Bronchial epithelial cell (primary cell): ENCODE data around the gene DAG1. TPM values are rescaled to one million over a fixed set of nuclear protein-coding genes. Genes with fewer than 3 reads are reported as not detected.
"Not testable (repeated sequence)": the region's sequence is repeated elsewhere in the genome, so short reads cannot be mapped to it uniquely, and the experiment has no call there.

Experiments
- DNase-seq: peaks from one replicate; pipeline ENCODE4 v3.0.0-alpha.2; 2010; ENCODE audit warnings: low read depth
- FAIRE-seq: peaks from 2 replicates; lab custom pipeline; 2011; peaks lifted over from hg19 to GRCh38; lab: Jason Lieb, UNC
- H3K27me3 ChIP-seq: 2 replicates; pipeline ENCODE4 v1.5.1; 2011; ENCODE audit warnings: low read length; ENCODE audit not compliant: control insufficient read depth, insufficient read depth
- H3K36me3 ChIP-seq: 2 replicates; pipeline ENCODE4 v1.5.1; 2011; ENCODE audit warnings: low read length; ENCODE audit not compliant: control insufficient read depth, insufficient read depth
- H3K4me3 ChIP-seq: 2 replicates; pipeline ENCODE4 v1.5.1; 2011; ENCODE audit warnings: mild to moderate bottlenecking, low read depth, low read length, control low read depth
- total RNA-seq: library from RNA; depleted of rRNA; stranded (reverse); fragments of >200 nt; gene quantifications from 2 replicates; pipeline ENCODE4 v1.2.1, GENCODE V29; 2014
- TF ChIP-seq, protein P1 (sequence below): IDR thresholded peaks from 2 replicates; pipeline ENCODE4 v1.5.1; 2011; ENCODE audit warnings: mild to moderate bottlenecking, moderate library complexity, low read length, control low read depth, inconsistent platforms; ENCODE audit not compliant: insufficient read depth, severe bottlenecking

Gene DAG1
- total RNA-seq, 1 donor from 2014 or later, result 20.3 TPM

GRCh38 chr3:49493901-49494300 is 23.8 kb downstream of the DAG1 start:
- Histone ChIP-seq H3K4me3 (no peak overlapping the region), H3K36me3 (peaks cover 2% of the 10 kb centered on the region), H3K27me3 (no peaks in the 10 kb centered on the region)
- FAIRE-seq (no peak), DNase-seq (no peak)
- TF ChIP-seq, protein P1, sequence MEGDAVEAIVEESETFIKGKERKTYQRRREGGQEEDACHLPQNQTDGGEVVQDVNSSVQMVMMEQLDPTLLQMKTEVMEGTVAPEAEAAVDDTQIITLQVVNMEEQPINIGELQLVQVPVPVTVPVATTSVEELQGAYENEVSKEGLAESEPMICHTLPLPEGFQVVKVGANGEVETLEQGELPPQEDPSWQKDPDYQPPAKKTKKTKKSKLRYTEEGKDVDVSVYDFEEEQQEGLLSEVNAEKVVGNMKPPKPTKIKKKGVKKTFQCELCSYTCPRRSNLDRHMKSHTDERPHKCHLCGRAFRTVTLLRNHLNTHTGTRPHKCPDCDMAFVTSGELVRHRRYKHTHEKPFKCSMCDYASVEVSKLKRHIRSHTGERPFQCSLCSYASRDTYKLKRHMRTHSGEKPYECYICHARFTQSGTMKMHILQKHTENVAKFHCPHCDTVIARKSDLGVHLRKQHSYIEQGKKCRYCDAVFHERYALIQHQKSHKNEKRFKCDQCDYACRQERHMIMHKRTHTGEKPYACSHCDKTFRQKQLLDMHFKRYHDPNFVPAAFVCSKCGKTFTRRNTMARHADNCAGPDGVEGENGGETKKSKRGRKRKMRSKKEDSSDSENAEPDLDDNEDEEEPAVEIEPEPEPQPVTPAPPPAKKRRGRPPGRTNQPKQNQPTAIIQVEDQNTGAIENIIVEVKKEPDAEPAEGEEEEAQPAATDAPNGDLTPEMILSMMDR, result no peak

- FAIRE-seq (no peak), DNase-seq (no peak)
- Histone ChIP-seq H3K4me3 (no peak overlapping the region), H3K27me3 (no peaks in the 10 kb centered on the region), H3K36me3 (no peaks in the 10 kb centered on the region)
- TF ChIP-seq, protein P1, result no peak
Observed at GRCh38 chr3:49495023-49495422, 25.0 kb downstream of the DAG1 start.

DNA sequence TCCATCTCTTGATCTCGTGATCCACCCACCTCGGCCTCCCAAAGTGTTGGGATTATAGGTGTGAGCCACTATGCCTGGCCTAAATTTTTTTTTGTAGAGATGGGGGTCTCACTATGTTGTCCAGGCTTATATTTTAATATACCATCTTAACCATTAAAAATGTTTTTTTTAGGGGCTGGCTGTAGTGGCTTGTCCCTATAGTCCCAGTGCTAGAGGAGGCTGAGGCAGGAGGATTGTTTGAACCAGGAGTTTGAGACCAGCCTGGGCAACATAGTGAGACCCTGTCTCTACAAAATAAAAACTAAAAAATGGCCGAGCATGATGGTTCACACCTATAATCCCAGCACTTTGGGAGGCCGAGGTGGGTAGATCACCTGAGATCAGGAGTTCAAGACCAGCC is 26.8 kb downstream of the DAG1 start:
- not testable (repeated sequence) for DNase-seq, H3K4me3 ChIP-seq, FAIRE-seq, H3K36me3 ChIP-seq, H3K27me3 ChIP-seq

DNA sequence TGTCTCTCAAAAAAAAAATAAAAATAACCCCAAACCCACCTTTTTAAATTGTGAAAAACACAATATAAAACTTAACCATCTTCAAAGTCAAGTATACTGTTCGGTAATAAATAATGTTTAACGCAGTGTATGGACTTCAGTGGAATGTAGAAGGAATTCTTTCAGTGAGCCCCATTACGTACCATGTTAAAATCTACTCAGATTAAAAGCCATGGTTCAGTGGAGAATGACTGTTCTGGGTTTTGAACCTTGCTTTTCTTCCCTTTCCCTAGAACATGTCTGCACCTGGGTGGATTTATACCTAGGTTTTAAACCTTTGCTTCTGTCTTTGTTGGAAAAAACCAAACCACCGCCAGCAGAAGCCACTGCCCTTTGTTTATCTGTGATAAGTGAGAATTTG is 27.5 kb downstream of the DAG1 start:
- no peaks in the 10 kb centered on the region for H3K27me3 ChIP-seq
- no peaks in the 10 kb centered on the region for H3K36me3 ChIP-seq
- TF ChIP-seq, protein P1, result no peak
- H3K4me3 ChIP-seq, result no peak overlapping the region
- DNase-seq (no peak), FAIRE-seq (no peak)

DNA sequence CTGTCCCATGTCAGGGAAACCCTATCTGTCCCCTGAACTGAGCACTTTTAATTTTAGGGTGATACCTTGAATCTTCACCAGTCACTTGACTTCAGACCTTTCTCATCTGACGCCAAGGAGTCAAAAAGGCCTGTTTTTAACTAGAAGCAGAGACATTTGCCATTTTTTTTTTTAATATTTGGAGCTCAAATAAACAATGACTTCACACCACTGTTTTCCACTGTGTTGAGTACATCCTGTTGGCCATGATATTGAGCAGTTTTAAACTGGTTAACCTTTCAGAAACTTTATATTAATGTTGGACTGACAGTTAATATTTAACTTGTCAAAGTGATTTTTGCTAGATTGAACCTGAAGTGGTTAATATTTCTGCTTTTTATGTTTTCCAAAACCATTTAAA is 28.2 kb downstream of the DAG1 start:
- DNase-seq, result no peak
- no peaks in the 10 kb centered on the region for H3K36me3 ChIP-seq
- FAIRE-seq, result no peak
- TF ChIP-seq, protein P1, result no peak
- no peaks in the 10 kb centered on the region for H3K27me3 ChIP-seq
- H3K4me3 ChIP-seq, result no peak overlapping the region

GRCh38 chr3:49498648-49499047 is 28.6 kb downstream of the DAG1 start:
- DNase-seq (no peak), FAIRE-seq (no peak)
- TF ChIP-seq, protein P1, result no peak
- Histone ChIP-seq H3K4me3 (no peak overlapping the region), H3K36me3 (no peaks in the 10 kb centered on the region), H3K27me3 (no peaks in the 10 kb centered on the region)
